Measurements from ENCODE around the gene TUBB2A. TPM values are rescaled to one million over a fixed set of nuclear protein-coding genes. Genes with fewer than 3 reads are reported as not detected.
"Not testable (repeated sequence)": the region's sequence is repeated elsewhere in the genome, so short reads cannot be mapped to it uniquely, and the experiment has no call there.

The TUBB2A gene
- total RNA-seq, 4 donors from 2014 or later = 35.9 to 149 (median 93.5) TPM

- no peaks in the 10 kb centered on the region for H3K36me3 ChIP-seq
- H3K27ac ChIP-seq = no peak overlapping the region
- TF ChIP-seq CTCF (IDR thresholded peaks at IDR 0.05) = no peak
- no peak for TF ChIP-seq POLR2A (IDR thresholded peaks at IDR 0.05)
- no peak overlapping the region for H3K4me3 ChIP-seq
- DNase-seq = no peak
- no peaks in the 10 kb centered on the region for H3K9me3 ChIP-seq
- H3K27me3 ChIP-seq = no peaks in the 10 kb centered on the region
- 74 to 89% methylated on average over 10 to 23 of the region's 23 CpGs for WGBS, 2 donors
- intact Hi-C loops (cut with DNase I) = no loop called here
- peaks cover 0 to 6% (median 0%) of the 10 kb centered on the region in 3 donors for H3K4me1 ChIP-seq
These were observed 35.9 kb upstream of the TUBB2A start for GRCh38 chr6:3193102-3193849.

GRCh38 chr6:3190779-3191178 is 33.4 kb upstream of the TUBB2A start:
- intact Hi-C loops (cut with DNase I) = no loop called here
- 88 to 91% methylated on average over 4 to 5 of the region's 5 CpGs for WGBS, 2 donors
- H3K9me3 ChIP-seq = no peaks in the 10 kb centered on the region

GRCh38 chr6:3190056-3190455 is 32.7 kb upstream of the TUBB2A start:
- TF ChIP-seq CTCF (IDR thresholded peaks at IDR 0.05) = no peak
- Histone ChIP-seq H3K27ac (no peak overlapping the region), H3K4me3 (no peak overlapping the region), H3K27me3 (no peaks in the 10 kb centered on the region), H3K36me3 (no peaks in the 10 kb centered on the region), H3K4me1 (peaks cover 0 to 6% (median 0%) of the 10 kb centered on the region in 3 donors), H3K9me3 (no peaks in the 10 kb centered on the region)
- WGBS, 2 donors = 64 to 87% methylated on average over 2 to 4 of the region's 4 CpGs
- intact Hi-C loops (cut with DNase I) = no loop called here
- no peak for DNase-seq

More at GRCh38 chr6:3190779-3191178, 33.4 kb upstream of the TUBB2A start:
- no peak overlapping the region for H3K4me3 ChIP-seq
- no peak for DNase-seq
- peaks cover 0 to 6% (median 0%) of the 10 kb centered on the region in 3 donors for H3K4me1 ChIP-seq
- H3K27me3 ChIP-seq = no peaks in the 10 kb centered on the region
- no peaks in the 10 kb centered on the region for H3K36me3 ChIP-seq
- no peak overlapping the region for H3K27ac ChIP-seq
- no peak for TF ChIP-seq POLR2A (IDR thresholded peaks at IDR 0.05)
- TF ChIP-seq CTCF (IDR thresholded peaks at IDR 0.05) = no peak

- 77 to 87% methylated on average over 3 to 10 of the region's 10 CpGs for WGBS, 2 donors
- H3K27me3 ChIP-seq; H3K36me3 ChIP-seq; DNase-seq; H3K4me3 ChIP-seq; H3K27ac ChIP-seq; H3K9me3 ChIP-seq; H3K4me1 ChIP-seq; intact Hi-C loops (cut with DNase I): not testable (repeated sequence)
These were observed 31.8 kb upstream of the TUBB2A start for GRCh38 chr6:3189192-3189591.

- intact Hi-C loops (cut with DNase I) = no loop called here
- Histone ChIP-seq H3K27me3 (no peaks in the 10 kb centered on the region), H3K4me1 (no peaks in the 10 kb centered on the region), H3K4me3 (no peak overlapping the region), H3K27ac (no peak overlapping the region), H3K36me3 (no peaks in the 10 kb centered on the region), H3K9me3 (no peaks in the 10 kb centered on the region)
- no peak for DNase-seq
- no peak for TF ChIP-seq CTCF (IDR thresholded peaks at IDR 0.05)
- TF ChIP-seq POLR2A (IDR thresholded peaks at IDR 0.05) = no peak
- WGBS, 2 donors = 82 to 91% methylated on average over 6 to 7 of the region's 7 CpGs
These were observed 30.9 kb upstream of the TUBB2A start for GRCh38 chr6:3188262-3188661.

All from esophagus squamous epithelium (tissue), 5 donors.